Ishikawa (cell line): ENCODE data around the gene DIP2C.

ENCODE experiments used
- CEBPB ChIP-seq: IDR thresholded peaks from 2 replicates; pipeline ENCODE4 v1.6.1; 2012
- MAX ChIP-seq: IDR thresholded peaks from 2 replicates; pipeline ENCODE4 v1.6.1; 2012
- RAD21 ChIP-seq: IDR thresholded peaks from 2 replicates; pipeline ENCODE4 v1.6.1; 2012; ENCODE audit warnings: low read depth
- REST ChIP-seq: IDR thresholded peaks from 2 replicates; pipeline ENCODE4 v1.6.1; 2012; ENCODE audit warnings: low read depth, mild to moderate bottlenecking

GRCh38 chr10:488933-489215 lies 200.6 kb downstream of the DIP2C start:
- TF ChIP-seq MAX: no peak
- TF ChIP-seq RAD21: no peak
- no peak for TF ChIP-seq CEBPB
- no peak for TF ChIP-seq REST
